Glomerular endothelial cell (primary cell): ENCODE measurements around the gene CACNA2D3. TPM values are rescaled to one million over a fixed set of nuclear protein-coding genes. Genes with fewer than 3 reads are reported as not detected.

Experiments used
- DNase-seq: peaks from one replicate; pipeline ENCODE4 v3.0.0-alpha.2; 2011; ENCODE audit warnings: low read depth, low spot score; ENCODE audit errors: extremely low read depth
- total RNA-seq: library from RNA; depleted of rRNA; stranded (reverse); fragments of >200 nt; gene quantifications from 2 replicates; pipeline ENCODE4 v1.2.3, GENCODE V29; 2015

Gene CACNA2D3
- total RNA-seq, 1 donor from 2014 or later = not detected

- no peak for DNase-seq
Observed at GRCh38 chr3:54168451-54168850, 46.1 kb downstream of the CACNA2D3 start.

- no peak for DNase-seq
Observed at GRCh38 chr3:54169524-54169923, 47.2 kb downstream of the CACNA2D3 start.

GRCh38 chr3:54171509-54171908, 49.2 kb downstream of the CACNA2D3 start:
- DNase-seq = no peak

GRCh38 chr3:54171951-54172350, 49.6 kb downstream of the CACNA2D3 start:
- DNase-seq = no peak

GRCh38 chr3:54173371-54173770, 51.0 kb downstream of the CACNA2D3 start:
- no peak for DNase-seq

GRCh38 chr3:54176106-54176505, 53.8 kb downstream of the CACNA2D3 start:
- no peak for DNase-seq

GRCh38 chr3:54177816-54178215, 55.5 kb downstream of the CACNA2D3 start:
- DNase-seq = no peak

- no peak for DNase-seq
Observed at GRCh38 chr3:54178376-54178775, 56.0 kb downstream of the CACNA2D3 start.

- no peak for DNase-seq
Observed at GRCh38 chr3:54180921-54181320, 58.6 kb downstream of the CACNA2D3 start.

GRCh38 chr3:54182242-54182641, 59.9 kb downstream of the CACNA2D3 start:
- DNase-seq = no peak

- no peak for DNase-seq
Observed at GRCh38 chr3:54185740-54186139, 63.4 kb downstream of the CACNA2D3 start.

GRCh38 chr3:54188176-54188791, 65.9 kb downstream of the CACNA2D3 start:
- no peak for DNase-seq

GRCh38 chr3:54191220-54191619, 68.9 kb downstream of the CACNA2D3 start:
- no peak for DNase-seq

- DNase-seq = no peak
Observed at GRCh38 chr3:54192026-54192425, 69.7 kb downstream of the CACNA2D3 start.

GRCh38 chr3:54193093-54193492, 70.7 kb downstream of the CACNA2D3 start:
- DNase-seq = no peak

- DNase-seq = no peak
Observed at GRCh38 chr3:54196360-54196991, 74.1 kb downstream of the CACNA2D3 start.

- no peak for DNase-seq
Observed at GRCh38 chr3:54197509-54197908, 75.2 kb downstream of the CACNA2D3 start.

GRCh38 chr3:54198556-54198955, 76.2 kb downstream of the CACNA2D3 start:
- DNase-seq = no peak

GRCh38 chr3:54202054-54202453, 79.7 kb downstream of the CACNA2D3 start:
- DNase-seq = no peak

- no peak for DNase-seq
Observed at GRCh38 chr3:54202651-54203248, 80.4 kb downstream of the CACNA2D3 start.

GRCh38 chr3:54206874-54207273, 84.5 kb downstream of the CACNA2D3 start:
- no peak for DNase-seq

GRCh38 chr3:54211097-54211496, 88.7 kb downstream of the CACNA2D3 start:
- no peak for DNase-seq
